K562 (cell line): ENCODE data around the gene ZBTB47. TPM values are rescaled to one million over a fixed set of nuclear protein-coding genes. Genes with fewer than 3 reads are reported as not detected.

Experiments
- ATF4 ChIP-seq: fragments of 450-650 bp; formaldehyde crosslinking; IDR thresholded peaks from 2 replicates; pipeline ENCODE4 v1.4.0; 2022; ENCODE audit warnings: mild to moderate bottlenecking, moderate library complexity
- CBX5 ChIP-seq: IDR thresholded peaks from 2 replicates; pipeline ENCODE4 v1.6.1; 2014; ENCODE audit warnings: low read depth, borderline replicate concordance
- SAP30 ChIP-seq: fragments of 200-600 bp; sonication (generic); IDR thresholded peaks from 2 replicates; pipeline ENCODE4 v1.6.1; 2012; ENCODE audit warnings: borderline replicate concordance, low read depth, mild to moderate bottlenecking, moderate library complexity, low read length, control low read depth, inconsistent platforms; ENCODE audit not compliant: insufficient read depth, poor library complexity, severe bottlenecking
- SMAD2 ChIP-seq: fragments of 150-350 bp; IDR thresholded peaks from 2 replicates; pipeline ENCODE4 v1.6.1; 2014; ENCODE audit warnings: low read depth, mild to moderate bottlenecking, low read length
- TAF1 ChIP-seq: IDR thresholded peaks from 2 replicates; pipeline ENCODE4 v1.6.1; 2011; ENCODE audit warnings: mild to moderate bottlenecking, low read length, moderate library complexity; ENCODE audit not compliant: insufficient read depth, control insufficient read depth, severe bottlenecking; ENCODE audit errors: extremely low read depth
- UBTF ChIP-seq, 2 experiments: IDR thresholded peaks; 2 replicates each; pipeline ENCODE4 v1.6.1; 2012; ENCODE audit warnings: improper control_type of control experiment in 2 of 2, low read depth in 2 of 2, low read length in 2 of 2, borderline replicate concordance in 1 of 2
- ZNF282 ChIP-seq: sonication (generic); formaldehyde crosslinking; IDR thresholded peaks from 2 replicates; pipeline ENCODE4 v1.8.1; 2023; ENCODE audit warnings: missing genetic modification reagents
- polyA plus RNA-seq, 8 experiments: library from polyadenylated mRNA; depleted of rRNA in 4 of 8; stranded (reverse) in 5 of 8; unstranded in 3 of 8; fragments of >200 nt; fragmentation: Nextera tagmentation in 2 of 8; fragmentation: Illumina TruSeq in 1 of 8; extraction: Ambion mirVana in 2 of 8; extraction: Trizol in 1 of 8; gene quantifications; 2 replicates each; pipeline versions ENCODE4 v1.2.1 to v1.2.3, GENCODE V29; 2011 to 2014; ENCODE audit warnings: inconsistent platforms in 1 of 8, missing spikeins in 1 of 8
- total RNA-seq, 7 experiments: library from RNA; depleted of rRNA in 6 of 7; stranded (reverse); fragments of >200 nt in 6 of 7; fragmentation: Illumina TruSeq in 2 of 7; extraction: Trizol in 2 of 7; gene quantifications; 2 replicates each; pipeline versions ENCODE4 v1.2.1 to v1.2.3, GENCODE V29; 2011 to 2021; ENCODE audit warnings: low replicate concordance in 1 of 7

Gene ZBTB47
- total and polyA plus RNA-seq, 9 of the 15 experiments (the other 6 are each of a cell fraction or from before 2014, with no cell fraction given), result 0.11 to 4.6 (median 1.7) TPM; not detected in 1

- no peak for TF ChIP-seq UBTF (IDR thresholded peaks at IDR 0.05; ENCODE audit: borderline replicate concordance in 1 of 2, low read depth in 2 of 2, low read length in 2 of 2)
- TF ChIP-seq ATF4 (CRISPR knock-in tag), result no peak
- TF ChIP-seq CBX5, result no peak
- TF ChIP-seq SAP30, result no peak
- no peak for TF ChIP-seq ZNF282
- no peak for TF ChIP-seq TAF1
- TF ChIP-seq SMAD2, result no peak
These were observed 11.8 kb downstream of the ZBTB47 start (continued) for GRCh38 chr3:42665050-42665878.
